HUES6 (cell line): ENCODE data around the gene DMRTC2.

Source experiments
- H3K27ac ChIP-seq: 2 replicates; pipeline ENCODE4 v1.7.0; 2013; ENCODE audit warnings: low read depth, mild to moderate bottlenecking, low read length, inconsistent platforms
- H3K27me3 ChIP-seq: 2 replicates; pipeline ENCODE4 v1.6.1; 2013; ENCODE audit warnings: low read length; ENCODE audit not compliant: control insufficient read depth, insufficient read depth
- H3K36me3 ChIP-seq: 2 replicates; pipeline ENCODE4 v1.6.1; 2013; ENCODE audit warnings: low read length; ENCODE audit not compliant: control insufficient read depth, insufficient read depth
- H3K4me1 ChIP-seq: 2 replicates; pipeline ENCODE4 v1.6.1; 2013; ENCODE audit warnings: low read length; ENCODE audit not compliant: control insufficient read depth, insufficient read depth
- H3K4me3 ChIP-seq: 2 replicates; pipeline ENCODE4 v1.5.1; 2013; ENCODE audit warnings: low read depth, low read length
- H3K9ac ChIP-seq: one replicate; pipeline ENCODE4 v1.6.1; 2013; ENCODE audit warnings: mild to moderate bottlenecking, low read length
- H3K9me3 ChIP-seq: 2 replicates; pipeline ENCODE4 v1.6.1; 2013; ENCODE audit warnings: low read depth, low read length; ENCODE audit not compliant: control insufficient read depth, insufficient read depth

The DMRTC2 gene

DNA sequence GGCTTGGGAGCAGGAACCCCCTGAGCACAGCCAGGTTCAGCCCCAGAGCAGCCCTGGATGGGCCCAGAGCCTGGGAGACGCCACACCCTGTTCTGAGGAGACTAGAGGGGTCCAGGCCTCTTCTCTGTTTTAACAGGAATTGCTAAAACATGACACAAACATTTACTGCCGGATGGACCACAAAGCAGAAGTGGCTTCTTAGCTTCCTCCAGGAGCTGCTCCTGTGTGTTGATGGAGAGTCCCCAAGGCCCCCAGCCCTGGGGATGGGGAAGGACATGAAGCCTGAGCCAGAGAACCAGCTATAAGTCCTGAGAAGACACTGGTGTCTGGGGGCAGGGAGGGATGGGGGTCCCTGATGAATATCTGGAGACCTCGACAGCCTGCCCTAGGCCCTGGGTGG, 33.8 kb upstream of the DMRTC2 start:
- H3K4me3 ChIP-seq, result no peak overlapping the region

DNA sequence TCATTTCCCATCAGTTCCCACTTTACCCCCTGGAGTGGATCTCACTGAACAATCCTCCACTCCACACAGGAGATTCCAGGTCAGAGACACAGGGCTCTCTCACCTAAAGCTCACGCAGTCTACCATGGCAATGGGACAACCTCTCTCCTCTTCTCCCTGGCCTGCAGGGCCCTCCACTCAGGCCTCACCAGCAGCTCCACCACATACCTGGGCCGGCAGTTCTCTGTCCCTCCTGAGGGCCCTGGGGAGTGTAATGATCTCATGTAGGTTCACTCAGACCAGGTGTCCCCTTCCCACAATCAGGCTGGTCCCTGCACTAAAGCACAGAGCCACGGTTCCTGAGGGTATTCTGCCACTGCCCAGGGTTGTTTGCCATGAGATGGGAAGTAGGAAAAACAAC, 32.9 kb upstream of the DMRTC2 start:
- H3K4me1 ChIP-seq, result no peaks in the 10 kb centered on the region
- H3K27ac ChIP-seq, result no peak overlapping the region
- no peak overlapping the region for H3K9ac ChIP-seq
- H3K9me3 ChIP-seq, result no peaks in the 10 kb centered on the region
- H3K27me3 ChIP-seq, result peaks cover 33% of the 10 kb centered on the region
- H3K4me3 ChIP-seq, result no peak overlapping the region
- no peaks in the 10 kb centered on the region for H3K36me3 ChIP-seq

More for the DNA sequence above, 33.8 kb upstream of the DMRTC2 start:
- Histone ChIP-seq H3K36me3 (no peaks in the 10 kb centered on the region), H3K27ac (no peak overlapping the region), H3K9me3 (no peaks in the 10 kb centered on the region), H3K9ac (no peak overlapping the region), H3K27me3 (peaks cover 34% of the 10 kb centered on the region), H3K4me1 (no peaks in the 10 kb centered on the region)

DNA sequence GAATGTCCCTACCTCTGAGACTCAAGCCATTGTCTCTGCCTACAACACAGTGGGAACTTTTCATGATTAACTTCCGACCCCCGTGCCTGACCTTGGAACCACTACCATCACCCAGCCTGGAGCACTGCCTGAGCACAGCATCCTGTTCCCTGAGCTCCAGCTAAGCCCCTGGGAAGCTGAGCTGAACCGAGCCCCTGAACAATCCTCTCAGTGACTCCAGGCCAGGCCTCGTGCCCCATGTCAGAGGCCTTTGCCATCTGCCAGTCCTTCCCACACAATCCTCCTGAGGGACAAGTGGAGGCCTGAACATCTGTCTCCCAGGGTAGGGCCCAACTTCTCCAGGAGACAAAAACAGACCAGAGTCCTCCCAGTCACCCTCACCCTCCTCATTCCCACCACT, 30.9 kb upstream of the DMRTC2 start:
- no peak overlapping the region for H3K9ac ChIP-seq
- no peaks in the 10 kb centered on the region for H3K4me1 ChIP-seq
- peaks cover 23% of the 10 kb centered on the region for H3K27me3 ChIP-seq
- no peak overlapping the region for H3K27ac ChIP-seq
- H3K36me3 ChIP-seq, result no peaks in the 10 kb centered on the region
- H3K4me3 ChIP-seq, result no peak overlapping the region
- H3K9me3 ChIP-seq, result no peaks in the 10 kb centered on the region

DNA sequence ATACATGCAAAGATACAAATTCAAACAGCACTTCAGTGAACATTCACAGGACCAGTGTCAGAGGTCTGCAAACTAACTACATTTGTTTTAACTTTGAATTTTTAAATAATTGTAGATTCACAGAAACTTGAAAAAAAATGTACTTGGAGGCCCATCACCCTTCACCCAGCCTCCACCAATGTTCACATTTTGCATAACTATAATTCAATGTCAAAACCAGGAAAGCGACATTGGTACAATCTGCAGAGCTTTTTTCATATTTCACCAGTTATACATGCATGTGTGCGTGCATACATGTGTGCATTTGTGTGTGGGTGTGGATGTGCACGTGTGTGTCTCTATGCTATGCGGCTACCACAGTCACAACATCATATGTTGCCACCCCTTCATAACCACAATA, 29.5 kb upstream of the DMRTC2 start:
- Histone ChIP-seq H3K4me1 (no peaks in the 10 kb centered on the region), H3K9ac (no peak overlapping the region), H3K27ac (no peak overlapping the region), H3K36me3 (no peaks in the 10 kb centered on the region), H3K4me3 (no peak overlapping the region), H3K27me3 (peaks cover 19% of the 10 kb centered on the region), H3K9me3 (no peaks in the 10 kb centered on the region)

DNA sequence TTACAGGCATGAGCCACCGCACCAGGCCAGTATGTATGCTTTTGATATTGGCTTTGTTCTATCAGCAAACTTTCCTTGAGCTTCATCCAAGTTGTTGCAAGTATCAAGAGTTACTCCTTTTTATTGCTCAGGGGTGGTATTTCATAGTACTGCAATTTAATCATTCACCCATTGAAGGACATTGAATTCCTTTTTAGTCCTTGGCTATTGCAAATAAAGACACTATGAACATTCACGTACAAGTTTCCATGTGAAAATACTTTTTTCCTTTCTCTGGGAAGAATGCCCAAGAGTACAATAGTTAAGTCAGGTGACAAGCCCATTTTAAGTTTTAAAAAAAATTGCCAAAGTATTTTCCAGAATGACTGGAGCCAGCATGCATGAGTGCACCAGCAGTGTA, 28.1 kb upstream of the DMRTC2 start:
- Histone ChIP-seq H3K4me3 (no peak overlapping the region), H3K9me3 (no peaks in the 10 kb centered on the region), H3K27me3 (peaks cover 24% of the 10 kb centered on the region)

DNA sequence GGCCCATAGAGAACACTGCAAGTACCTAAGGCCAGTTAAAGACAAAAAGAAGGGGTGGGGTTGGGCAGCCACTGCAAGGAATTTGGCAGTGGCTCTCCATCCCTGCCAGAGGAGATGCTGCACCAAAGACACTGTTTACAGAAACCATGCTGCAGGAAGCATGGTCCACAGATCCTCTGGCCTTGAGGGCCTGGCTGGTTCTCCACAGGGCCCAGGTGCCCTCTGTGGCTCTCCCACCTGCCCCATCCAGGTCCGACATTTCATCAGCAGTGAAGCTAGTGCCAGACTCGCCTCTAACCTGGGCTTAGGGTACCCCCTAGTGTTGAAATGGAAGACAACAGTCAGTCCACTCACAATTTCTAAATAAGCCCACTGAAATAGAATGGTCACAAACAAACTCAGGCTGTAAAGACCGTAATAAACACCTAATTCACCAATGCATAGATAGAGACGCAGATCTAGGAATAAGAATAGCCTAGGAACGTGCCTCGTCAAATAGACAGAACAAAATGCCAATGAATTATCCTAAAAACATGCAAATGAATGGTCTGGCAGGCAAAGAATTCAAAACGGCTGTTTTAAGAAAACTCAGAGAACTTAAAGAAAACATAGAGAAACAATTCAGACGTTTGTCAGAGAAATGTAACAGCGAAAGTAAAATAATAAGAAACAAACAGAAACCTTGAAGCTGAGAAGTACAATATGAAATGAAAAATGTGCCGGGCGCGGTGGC, 23.7 kb upstream of the DMRTC2 start:
- H3K9ac ChIP-seq, result no peak overlapping the region
- H3K4me1 ChIP-seq, result no peaks in the 10 kb centered on the region
- no peak overlapping the region for H3K27ac ChIP-seq
- peaks cover 5% of the 10 kb centered on the region; the same call in 1 of the 2 replicates for H3K27me3 ChIP-seq
- no peak overlapping the region for H3K4me3 ChIP-seq
- H3K9me3 ChIP-seq, result no peaks in the 10 kb centered on the region
- no peaks in the 10 kb centered on the region for H3K36me3 ChIP-seq

More for the DNA sequence above, 28.1 kb upstream of the DMRTC2 start:
- no peaks in the 10 kb centered on the region for H3K4me1 ChIP-seq
- H3K27ac ChIP-seq, result no peak overlapping the region
- H3K36me3 ChIP-seq, result no peaks in the 10 kb centered on the region
- no peak overlapping the region for H3K9ac ChIP-seq

DNA sequence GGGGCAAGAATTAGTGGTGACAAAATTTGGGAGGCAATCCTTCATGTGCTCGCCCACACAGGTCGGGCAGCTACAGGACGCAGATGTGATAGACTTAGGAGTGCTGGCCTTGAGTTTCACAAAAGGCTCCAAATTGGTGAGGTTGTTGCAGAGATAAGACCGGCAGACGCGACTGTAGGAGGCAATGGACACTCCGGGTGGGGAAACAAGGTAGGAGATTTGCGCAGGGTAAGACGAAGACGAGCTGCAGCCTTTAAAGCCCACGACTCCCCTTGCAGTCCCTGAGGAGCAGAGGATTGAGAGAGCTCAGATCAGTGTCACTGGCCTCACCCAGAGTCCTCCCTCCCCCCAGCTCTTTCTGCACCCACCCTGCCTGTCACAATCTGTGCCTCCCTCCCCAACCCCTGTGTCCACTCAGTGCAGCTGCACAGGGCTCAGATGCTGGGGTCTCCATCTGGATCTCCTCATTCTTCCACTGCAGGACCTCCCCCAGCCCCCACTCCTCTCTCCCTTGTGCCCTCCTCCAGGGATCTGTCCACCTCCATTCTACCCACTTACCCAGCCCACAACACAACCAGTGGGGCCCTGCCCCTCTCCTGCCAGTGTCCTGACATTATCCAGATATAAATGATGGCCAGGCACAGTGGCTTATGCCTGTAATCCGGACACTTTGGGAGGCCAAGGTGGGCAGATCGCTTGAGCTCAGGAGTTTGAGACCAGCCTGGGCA, 6.7 kb upstream of the DMRTC2 start:
- Histone ChIP-seq H3K9ac (no peak overlapping the region), H3K36me3 (no peaks in the 10 kb centered on the region), H3K4me3 (no peak overlapping the region), H3K9me3 (no peaks in the 10 kb centered on the region), H3K4me1 (no peaks in the 10 kb centered on the region), H3K27ac (no peak overlapping the region), H3K27me3 (peaks cover 28% of the 10 kb centered on the region)

DNA sequence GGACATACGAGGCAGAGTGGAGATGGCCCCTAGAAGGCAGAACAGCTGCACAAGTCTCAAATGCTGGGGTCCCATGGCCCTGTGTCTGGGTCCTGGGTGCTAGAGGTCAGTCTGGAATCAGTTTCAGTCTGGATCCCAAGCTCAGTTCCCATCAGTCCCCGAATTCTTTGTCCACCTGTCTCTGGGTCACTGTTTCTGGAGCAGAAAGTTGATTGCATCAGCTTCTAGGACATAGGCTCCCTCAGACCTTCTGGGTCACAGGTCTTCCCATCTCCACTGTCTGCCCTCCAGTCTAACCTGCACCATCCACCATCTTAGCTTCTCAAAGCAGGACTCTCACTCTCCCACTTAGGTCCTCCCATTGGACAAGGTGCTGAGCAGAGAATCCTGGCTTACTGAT, 5.6 kb upstream of the DMRTC2 start:
- no peak overlapping the region for H3K9ac ChIP-seq
- peaks cover 28% of the 10 kb centered on the region for H3K27me3 ChIP-seq
- H3K4me3 ChIP-seq, result no peak overlapping the region
- H3K4me1 ChIP-seq, result no peaks in the 10 kb centered on the region
- H3K36me3 ChIP-seq, result no peaks in the 10 kb centered on the region
- no peak overlapping the region for H3K27ac ChIP-seq
- no peaks in the 10 kb centered on the region for H3K9me3 ChIP-seq

DNA sequence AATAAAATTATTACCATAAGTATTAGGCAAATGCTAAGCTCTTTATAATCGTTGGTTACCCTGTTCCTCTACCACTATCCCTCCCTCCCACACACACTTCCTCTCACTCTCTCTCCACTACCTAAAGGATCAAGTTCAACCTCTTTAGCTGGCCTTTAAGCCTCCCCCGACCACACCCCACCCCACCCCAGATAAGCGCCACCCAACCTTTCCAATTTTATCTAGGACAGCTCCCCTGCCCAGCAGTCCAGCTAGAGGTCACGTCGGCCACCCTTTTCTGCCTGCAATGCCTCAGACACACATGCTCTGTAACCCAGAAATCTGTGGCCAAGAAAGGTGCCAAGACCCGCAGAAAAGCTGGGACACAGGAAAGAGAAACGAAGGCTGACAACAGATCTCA, 1.5 kb upstream of the DMRTC2 start:
- H3K9me3 ChIP-seq, result peaks cover 5% of the 10 kb centered on the region
- H3K4me3 ChIP-seq, result no peak overlapping the region
- no peaks in the 10 kb centered on the region for H3K36me3 ChIP-seq
- no peaks in the 10 kb centered on the region for H3K4me1 ChIP-seq
- H3K27me3 ChIP-seq, result peaks cover 17% of the 10 kb centered on the region; the same call in 1 of the 2 replicates
- no peak overlapping the region for H3K9ac ChIP-seq
- H3K27ac ChIP-seq, result no peak overlapping the region

DNA sequence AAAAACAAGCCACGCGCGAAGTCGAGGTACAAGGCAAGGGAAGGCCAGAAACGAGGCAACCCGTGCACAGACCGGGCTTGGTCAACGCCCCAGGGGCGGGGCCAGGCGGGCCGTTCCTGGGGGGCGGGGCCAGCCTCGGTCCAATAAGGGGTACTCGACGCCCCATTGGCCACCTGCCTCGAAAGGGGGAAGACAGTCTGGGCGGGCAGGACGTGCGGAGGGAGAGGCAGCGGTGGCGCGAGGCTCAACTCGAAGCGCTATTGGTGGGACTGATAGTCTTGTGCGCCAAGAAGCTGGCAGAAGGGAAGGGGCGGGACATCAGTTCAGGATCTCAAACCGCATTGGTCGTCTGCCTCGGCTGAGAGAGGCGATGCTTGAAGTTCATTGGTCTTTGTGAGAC, 241 bp upstream of the DMRTC2 start, which contains the start of gene LYPD4:
TSS of gene LYPD4 (minus strand) at position 83 of the 400 bp plus-strand sequence. CDS start 5,398 bp downstream, outside the sequence.
- Histone ChIP-seq H3K27me3 (peaks cover 7% of the 10 kb centered on the region; the same call in 1 of the 2 replicates), H3K4me3 (no peak within 1 kb of the TSS), H3K4me1 (no peaks in the 10 kb centered on the region), H3K36me3 (no peaks in the 10 kb centered on the region), H3K9me3 (peaks cover 5% of the 10 kb centered on the region), H3K9ac (no peak within 1 kb of the TSS), H3K27ac (no peak within 1 kb of the TSS)

DNA sequence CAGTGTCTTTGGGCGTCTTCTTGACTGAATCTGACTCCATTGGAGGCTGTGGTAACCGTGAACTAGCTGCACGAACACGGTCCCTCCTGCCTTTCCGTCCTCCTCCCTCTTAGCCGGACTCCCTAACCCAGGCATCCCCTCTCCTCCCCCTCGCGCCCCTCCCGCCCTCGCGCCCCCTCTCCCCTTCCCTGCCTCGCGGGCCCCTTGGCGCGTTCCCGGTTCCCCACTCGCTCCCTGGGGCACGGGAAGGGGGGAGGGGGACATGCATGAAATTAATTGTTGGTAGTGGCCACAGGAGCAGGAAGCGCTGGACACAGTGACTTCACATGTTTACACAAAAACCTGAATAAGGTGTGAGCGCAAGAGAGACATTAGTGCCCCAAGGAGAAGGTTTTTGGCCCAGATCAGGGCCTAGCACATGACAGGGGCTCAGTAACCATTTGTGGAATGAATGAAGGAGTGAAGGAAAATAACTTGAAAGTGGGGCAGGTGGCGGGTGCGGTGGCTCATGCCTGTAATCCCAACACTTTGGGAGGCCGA, 279 bp downstream of the DMRTC2 start:
- H3K9me3 ChIP-seq, result peaks cover 5% of the 10 kb centered on the region
- no peak overlapping the region for H3K27ac ChIP-seq
- no peaks in the 10 kb centered on the region for H3K4me1 ChIP-seq
- H3K9ac ChIP-seq, result no peak overlapping the region
- no peak overlapping the region for H3K4me3 ChIP-seq
- H3K27me3 ChIP-seq, result peaks cover 7% of the 10 kb centered on the region; the same call in 1 of the 2 replicates
- no peaks in the 10 kb centered on the region for H3K36me3 ChIP-seq
